Lung microvascular endothelial cell (primary cell): ENCODE measurements around the gene USH2A. TPM values are rescaled to one million over a fixed set of nuclear protein-coding genes. Genes with fewer than 3 reads are reported as not detected.

ENCODE experiments used
- DNase-seq, 2 donors: peaks; one replicate each; pipeline versions ENCODE4 v3.0.0 to v3.0.0-alpha.2; 2010; ENCODE audit warnings: low read depth in 2 of 2
- total RNA-seq: library from RNA; depleted of rRNA; stranded (reverse); fragments of >200 nt; gene quantifications from 2 replicates; pipeline ENCODE4 v1.2.1, GENCODE V29; 2014

USH2A gene
- total RNA-seq, 1 donor from 2014 or later: not detected

GRCh38 chr1:216290074-216290473 lies 133.2 kb downstream of the USH2A start:
- DNase-seq: no peak

- no peak for DNase-seq
These were observed 138.2 kb downstream of the USH2A start for GRCh38 chr1:216285052-216285451.

GRCh38 chr1:216281757-216282156 lies 141.5 kb downstream of the USH2A start:
- no peak for DNase-seq

GRCh38 chr1:216270086-216270773 lies 153.0 kb downstream of the USH2A start:
- no peak for DNase-seq

GRCh38 chr1:216261631-216262030 lies 161.6 kb downstream of the USH2A start:
- no peak for DNase-seq

- DNase-seq: no peak
These were observed 164.4 kb downstream of the USH2A start for GRCh38 chr1:216258856-216259255.

- DNase-seq: no peak
These were observed 164.9 kb downstream of the USH2A start for GRCh38 chr1:216258386-216258785.

- no peak for DNase-seq
These were observed 172.4 kb downstream of the USH2A start for GRCh38 chr1:216250861-216251260.

- DNase-seq: no peak
These were observed 174.6 kb downstream of the USH2A start for GRCh38 chr1:216248628-216249027.

- DNase-seq: no peak
These were observed 175.3 kb downstream of the USH2A start for GRCh38 chr1:216247937-216248336.

- no peak for DNase-seq
These were observed 176.6 kb downstream of the USH2A start for GRCh38 chr1:216246577-216247203.

GRCh38 chr1:216238844-216239243 lies 184.4 kb downstream of the USH2A start:
- DNase-seq: no peak

- no peak for DNase-seq
These were observed 185.2 kb downstream of the USH2A start for GRCh38 chr1:216237927-216238542.

- DNase-seq: no peak
These were observed 199.0 kb downstream of the USH2A start for GRCh38 chr1:216224233-216224632.

- no peak for DNase-seq
These were observed 199.8 kb downstream of the USH2A start for GRCh38 chr1:216223486-216223885.

- no peak for DNase-seq
These were observed 201.0 kb downstream of the USH2A start for GRCh38 chr1:216222288-216222687.

GRCh38 chr1:216221260-216221700 lies 202.0 kb downstream of the USH2A start:
- peak; percentile 38 to 55 for DNase-seq

- DNase-seq: no peak
These were observed 206.9 kb downstream of the USH2A start for GRCh38 chr1:216216305-216216704.

GRCh38 chr1:216215169-216215568 lies 208.1 kb downstream of the USH2A start:
- no peak for DNase-seq

- no peak for DNase-seq
These were observed 210.4 kb downstream of the USH2A start for GRCh38 chr1:216212826-216213225.

- no peak for DNase-seq
These were observed 213.2 kb downstream of the USH2A start for GRCh38 chr1:216210081-216210480.

- no peak for DNase-seq
These were observed 214.1 kb downstream of the USH2A start for GRCh38 chr1:216209125-216209524.

- DNase-seq: no peak
These were observed 216.1 kb downstream of the USH2A start for GRCh38 chr1:216207154-216207553.
